Ishikawa (cell line): ENCODE results near the gene PLEKHA6.

Source experiments
- EP300 ChIP-seq: IDR thresholded peaks from 2 replicates; pipeline ENCODE4 v1.6.1; 2012; ENCODE audit warnings: borderline replicate concordance
- TAF1 ChIP-seq: IDR thresholded peaks from 2 replicates; pipeline ENCODE4 v1.6.1; 2012; ENCODE audit warnings: low read depth, mild to moderate bottlenecking
- TEAD4 ChIP-seq: IDR thresholded peaks from 2 replicates; pipeline ENCODE4 v1.6.1; 2012
- YY1 ChIP-seq: IDR thresholded peaks from 2 replicates; pipeline ENCODE4 v1.6.1; 2012; ENCODE audit warnings: low read depth
- TF ChIP-seq, protein P1 (sequence below): IDR thresholded peaks from 2 replicates; pipeline ENCODE4 v1.6.1; 2012

DNA sequence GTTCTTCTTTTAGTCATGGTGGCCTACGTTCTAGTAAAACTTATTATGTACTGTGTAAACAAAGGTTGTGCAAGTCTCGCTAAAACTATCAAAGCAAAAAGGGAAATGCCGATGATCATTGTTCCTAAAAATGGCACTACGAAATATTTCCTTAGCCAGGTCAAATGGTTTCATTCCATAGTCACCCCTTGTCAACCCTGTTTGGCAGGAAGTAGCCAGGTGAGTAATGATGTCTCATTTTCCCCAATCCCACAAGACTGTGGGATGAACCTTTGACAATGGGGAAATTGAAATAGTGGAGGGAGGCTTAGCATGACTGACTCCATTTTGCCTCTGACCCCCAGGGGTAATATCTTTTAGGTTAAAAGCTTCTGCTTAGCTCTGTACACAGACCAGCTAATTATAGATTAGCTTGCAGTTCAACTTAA lies 188.0 kb downstream of the PLEKHA6 start:
- TF ChIP-seq TAF1 = no peak
- peak; percentile 53 for TF ChIP-seq TEAD4
- TF ChIP-seq, protein P1, sequence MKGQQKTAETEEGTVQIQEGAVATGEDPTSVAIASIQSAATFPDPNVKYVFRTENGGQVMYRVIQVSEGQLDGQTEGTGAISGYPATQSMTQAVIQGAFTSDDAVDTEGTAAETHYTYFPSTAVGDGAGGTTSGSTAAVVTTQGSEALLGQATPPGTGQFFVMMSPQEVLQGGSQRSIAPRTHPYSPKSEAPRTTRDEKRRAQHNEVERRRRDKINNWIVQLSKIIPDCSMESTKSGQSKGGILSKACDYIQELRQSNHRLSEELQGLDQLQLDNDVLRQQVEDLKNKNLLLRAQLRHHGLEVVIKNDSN = no peak
- no peak for TF ChIP-seq EP300
- TF ChIP-seq YY1 = no peak
